HG03521 (cell line): ENCODE measurements around the gene RNF208.
A peak's percentile ranks its signal among the peaks of the same experiment; 100 is the strongest.

Source experiments
- ATAC-seq: cut with Tn5 transposase; IDR thresholded peaks from one replicate; pipeline ENCODE4 v1.9.1; 2021; ENCODE audit warnings: mild to moderate bottlenecking, moderate library complexity; ENCODE audit not compliant: unreplicated experiment

Gene RNF208

DNA sequence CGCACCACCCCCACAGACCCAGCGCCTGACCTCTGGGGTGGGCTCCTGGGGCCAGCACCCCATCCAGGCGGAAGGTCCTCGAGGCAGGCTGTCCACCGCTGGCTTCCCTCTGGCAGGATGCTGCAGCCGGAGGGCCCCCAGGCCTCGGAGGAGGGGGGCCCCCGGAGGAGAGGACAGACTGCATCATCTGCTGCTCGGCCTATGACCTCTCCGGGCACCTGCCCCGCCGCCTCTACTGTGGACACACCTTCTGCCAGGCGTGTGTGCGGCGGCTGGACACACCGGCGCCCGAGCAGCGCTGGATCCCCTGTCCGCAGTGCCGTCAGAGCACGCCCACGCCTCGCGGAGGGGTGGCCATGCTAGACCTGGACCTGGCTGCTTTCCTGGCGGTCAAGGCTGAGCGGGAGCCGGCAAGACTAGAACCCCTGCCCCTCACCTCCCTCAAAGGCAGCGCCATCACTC is 6.5 kb upstream of the RNF208 start:
- no peak for ATAC-seq

- ATAC-seq = no peak
Observed at GRCh38 chr9:137227853-137228505, 5.9 kb upstream of the RNF208 start.

GRCh38 chr9:137227054-137227852 is 5.2 kb upstream of the RNF208 start, which contains the start of gene RNF224:
TSS of gene RNF224 (plus strand) at chr9:137227502. CDS start at chr9:137228336, 834 bp downstream.
- no peak for ATAC-seq

GRCh38 chr9:137226338-137227053 is 4.5 kb upstream of the RNF208 start:
- ATAC-seq = no peak

DNA sequence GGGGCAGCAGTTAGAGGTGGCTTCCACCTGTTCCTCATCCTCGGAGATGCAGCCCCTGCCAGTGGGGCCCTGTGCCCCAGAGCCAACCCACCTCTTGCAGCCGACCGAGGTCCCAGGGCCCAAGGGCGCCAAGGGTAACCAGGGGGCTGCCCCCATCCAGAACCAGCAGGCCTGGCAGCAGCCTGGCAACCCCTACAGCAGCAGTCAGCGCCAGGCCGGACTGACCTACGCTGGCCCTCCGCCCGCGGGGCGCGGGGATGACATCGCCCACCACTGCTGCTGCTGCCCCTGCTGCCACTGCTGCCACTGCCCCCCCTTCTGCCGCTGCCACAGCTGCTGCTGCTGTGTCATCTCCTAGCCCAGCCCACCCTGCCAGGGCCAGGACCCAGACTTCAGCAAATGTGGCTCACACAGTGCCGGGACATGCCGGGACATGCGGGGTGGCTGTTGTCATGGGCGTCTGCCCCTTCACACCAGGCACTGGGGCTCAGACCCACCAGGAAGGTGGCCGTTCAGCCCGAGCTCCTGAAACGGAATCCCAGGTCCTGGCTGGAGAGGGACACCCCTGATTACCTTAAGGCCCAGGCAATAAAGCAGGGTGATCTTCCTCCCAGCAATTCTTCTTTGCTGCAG is 3.8 kb upstream of the RNF208 start:
- ATAC-seq = no peak

GRCh38 chr9:137224830-137225694 is 3.0 kb upstream of the RNF208 start, which contains the start of gene CYSRT1:
TSS of gene CYSRT1 (plus strand) at chr9:137225174. CDS start at chr9:137225622, 448 bp downstream.
- no peak for ATAC-seq

DNA sequence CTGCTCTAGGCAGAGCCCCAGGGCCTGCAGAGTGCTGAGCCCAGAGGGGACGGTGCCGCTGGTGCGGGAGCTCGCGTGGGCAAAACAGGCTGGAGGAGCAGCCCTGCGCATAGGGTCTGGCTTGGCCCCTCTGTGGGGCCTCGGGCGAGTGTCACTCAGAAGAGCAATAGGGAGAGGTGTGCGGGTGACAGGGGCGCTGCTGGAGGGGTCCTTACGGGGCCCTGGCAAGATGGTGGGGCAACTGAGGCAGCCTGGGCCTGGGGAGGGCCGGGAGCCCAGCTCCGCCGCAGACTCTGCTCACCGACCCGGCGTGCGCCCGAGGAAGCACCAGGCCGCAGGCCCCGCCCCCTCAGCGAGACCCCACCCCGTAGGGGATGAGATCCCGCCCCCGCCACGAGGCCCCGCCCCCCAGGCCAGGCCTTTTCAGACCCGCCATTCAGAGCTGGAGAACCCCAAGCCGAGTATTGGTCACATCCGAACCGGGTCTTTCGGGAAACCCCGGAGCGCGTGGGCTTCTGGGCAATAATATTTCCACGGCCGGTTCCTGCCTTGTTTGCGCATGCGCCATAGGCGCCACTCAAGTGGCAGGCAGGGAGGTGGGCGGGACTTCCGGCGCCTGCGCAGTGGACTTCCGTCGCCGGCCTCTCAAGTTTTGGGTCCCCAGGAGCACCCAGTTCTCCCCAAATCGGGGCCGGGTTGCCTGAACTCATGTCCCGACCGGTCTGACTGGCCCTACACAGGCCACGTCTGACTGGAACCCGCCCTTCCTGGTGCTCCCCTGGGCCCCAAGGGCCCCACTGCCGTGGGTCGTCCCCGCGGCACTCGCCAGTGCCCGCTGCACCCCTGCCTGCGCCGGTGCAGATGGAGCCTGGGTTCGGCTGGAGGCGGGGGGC is 1.3 kb upstream of the RNF208 start:
- peak; percentile 82 for ATAC-seq

GRCh38 chr9:137221506-137222111 is 431 bp downstream of the RNF208 start:
- ATAC-seq = no peak

DNA sequence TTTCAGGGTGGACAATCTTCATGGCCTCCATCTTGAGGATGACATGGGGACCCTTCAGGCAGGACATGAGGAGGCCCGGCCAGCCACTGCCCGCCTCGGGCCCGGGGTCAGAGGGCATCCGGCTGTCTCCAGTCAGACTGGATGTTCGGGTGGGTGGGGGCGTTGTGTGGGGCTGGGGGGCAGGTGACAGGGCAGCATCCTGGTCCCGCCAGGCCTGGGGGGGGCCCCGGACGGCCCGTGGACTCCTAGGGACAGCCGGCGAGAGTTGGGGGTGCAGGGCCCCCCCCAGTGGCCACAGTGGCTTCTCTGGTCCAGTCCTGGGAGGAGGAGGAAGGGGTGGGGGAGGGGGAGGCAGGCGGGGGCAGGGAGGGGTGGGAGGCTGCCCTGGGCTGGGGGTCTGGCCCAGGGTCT is 940 bp downstream of the RNF208 start:
- ATAC-seq = no peak

- ATAC-seq = no peak
Observed at GRCh38 chr9:137220317-137221094, 1.5 kb downstream of the RNF208 start.

DNA sequence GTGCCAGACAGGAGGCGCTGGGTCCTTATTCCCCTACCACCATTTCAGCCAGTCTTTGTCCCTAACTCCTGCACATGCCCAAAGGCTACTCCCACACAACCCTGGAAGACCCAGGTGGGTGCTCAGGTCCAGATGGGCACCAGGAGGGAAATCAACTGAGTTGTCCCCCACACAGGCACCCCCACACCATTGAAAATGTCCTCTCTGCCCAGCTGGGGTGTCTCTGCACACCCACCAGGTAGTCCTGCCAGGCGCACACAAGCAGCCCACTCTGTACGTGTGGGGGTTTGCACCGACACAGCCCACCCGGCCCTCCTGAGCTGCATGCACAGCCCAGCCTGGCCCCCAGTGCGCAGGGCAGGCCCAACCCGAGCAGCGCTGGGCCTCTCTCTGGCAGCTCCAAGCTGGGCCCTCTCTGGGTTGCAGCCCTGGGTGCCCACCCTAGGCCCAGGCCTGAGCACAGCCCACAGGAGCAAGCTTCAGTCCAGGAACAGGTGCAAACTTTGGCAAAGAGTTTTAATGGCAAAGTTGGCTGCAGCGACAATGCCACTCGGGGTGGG is 2.2 kb downstream of the RNF208 start:
- ATAC-seq = no peak

GRCh38 chr9:137218754-137219271 is 3.2 kb downstream of the RNF208 start:
- ATAC-seq = no peak

GRCh38 chr9:137218212-137218753 is 3.8 kb downstream of the RNF208 start:
- ATAC-seq = no peak

- ATAC-seq = no peak
Observed at GRCh38 chr9:137217276-137218211, 4.5 kb downstream of the RNF208 start.

- ATAC-seq = no peak
Observed at GRCh38 chr9:137216188-137216965, 5.7 kb downstream of the RNF208 start.
